GM12892 (cell line): ENCODE data around the gene RARG.

ENCODE experiments used
- DNase-seq: peaks from one replicate; pipeline ENCODE4 v3.0.0; 2011; ENCODE audit not compliant: insufficient read length
- FAIRE-seq: peaks from 2 replicates; lab custom pipeline; 2011; peaks lifted over from hg19 to GRCh38; lab: Jason Lieb, UNC
- POLR2A ChIP-seq: IDR thresholded peaks from 2 replicates; pipeline ENCODE4 v1.6.1; 2011; ENCODE audit warnings: low read depth, low read length, control low read depth
- POLR2AphosphoS5 ChIP-seq: IDR thresholded peaks from 2 replicates; pipeline ENCODE4 v1.6.1; 2011; ENCODE audit warnings: low read depth, low read length, control low read depth
- TAF1 ChIP-seq: IDR thresholded peaks from 2 replicates; pipeline ENCODE4 v1.6.1; 2011; ENCODE audit warnings: low read depth, mild to moderate bottlenecking, control low read depth, low read length, borderline replicate concordance

Gene RARG

GRCh38 chr12:53191885-53192530, 40.0 kb downstream of the RARG start:
- DNase-seq (no peak), FAIRE-seq (no peak)
- TF ChIP-seq POLR2A (0 out of 2 replicates have a peak, but pooled peaks have one; percentile 15), TAF1 (no peak), POLR2AphosphoS5 (no peak)

DNA sequence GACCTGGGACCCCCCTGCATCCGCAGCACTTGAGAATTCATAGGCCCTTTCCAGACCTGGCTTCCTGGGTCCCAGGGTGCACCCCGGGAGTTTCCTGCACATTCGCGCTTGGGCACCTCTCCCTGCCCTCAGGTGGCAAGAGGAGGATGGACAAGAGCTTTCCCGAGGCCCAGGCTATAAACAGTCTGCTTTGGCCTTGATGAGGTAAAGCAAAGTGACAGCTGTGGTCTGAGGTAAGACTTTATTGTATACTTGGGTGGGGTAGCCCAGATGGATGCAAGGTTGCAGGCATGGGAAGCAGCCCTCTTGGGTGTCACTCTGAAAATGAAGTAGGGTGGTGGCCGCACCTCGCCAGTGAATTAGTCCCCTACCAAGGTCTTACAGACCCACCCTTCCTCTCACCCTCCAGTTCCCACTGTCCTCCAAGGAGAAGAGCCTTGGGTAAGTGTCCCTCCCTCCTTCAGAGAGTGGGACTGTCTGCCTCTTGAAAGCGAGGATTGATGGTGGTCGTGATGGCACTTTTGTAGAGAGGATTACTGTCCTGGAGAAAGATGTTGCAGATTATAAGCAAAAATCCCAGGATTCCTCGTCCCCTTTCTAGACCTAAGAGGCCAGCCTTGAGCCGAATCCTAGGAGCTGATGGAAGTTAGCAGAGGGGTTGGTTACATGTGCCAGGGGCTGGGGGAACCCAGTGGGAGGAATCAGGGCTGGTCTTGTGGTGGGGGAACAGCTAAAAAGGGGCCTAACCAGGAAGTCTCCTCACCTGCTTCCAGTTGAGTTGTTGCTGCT, 40.7 kb downstream of the RARG start:
- FAIRE-seq = no peak
- no peak for DNase-seq
- TF ChIP-seq TAF1 (no peak), POLR2A (peak; percentile 11; the same call in 1 of the 2 replicates), POLR2AphosphoS5 (peak; percentile 46; the same call in 1 of the 2 replicates)

GRCh38 chr12:53190108-53190729, 41.8 kb downstream of the RARG start:
- DNase-seq = peak; percentile 48
- TF ChIP-seq POLR2A = peak; percentile 64
- TF ChIP-seq POLR2AphosphoS5 = peak; percentile 74; the same call in 1 of the 2 replicates
- TF ChIP-seq TAF1 = no peak
- no peak for FAIRE-seq

DNA sequence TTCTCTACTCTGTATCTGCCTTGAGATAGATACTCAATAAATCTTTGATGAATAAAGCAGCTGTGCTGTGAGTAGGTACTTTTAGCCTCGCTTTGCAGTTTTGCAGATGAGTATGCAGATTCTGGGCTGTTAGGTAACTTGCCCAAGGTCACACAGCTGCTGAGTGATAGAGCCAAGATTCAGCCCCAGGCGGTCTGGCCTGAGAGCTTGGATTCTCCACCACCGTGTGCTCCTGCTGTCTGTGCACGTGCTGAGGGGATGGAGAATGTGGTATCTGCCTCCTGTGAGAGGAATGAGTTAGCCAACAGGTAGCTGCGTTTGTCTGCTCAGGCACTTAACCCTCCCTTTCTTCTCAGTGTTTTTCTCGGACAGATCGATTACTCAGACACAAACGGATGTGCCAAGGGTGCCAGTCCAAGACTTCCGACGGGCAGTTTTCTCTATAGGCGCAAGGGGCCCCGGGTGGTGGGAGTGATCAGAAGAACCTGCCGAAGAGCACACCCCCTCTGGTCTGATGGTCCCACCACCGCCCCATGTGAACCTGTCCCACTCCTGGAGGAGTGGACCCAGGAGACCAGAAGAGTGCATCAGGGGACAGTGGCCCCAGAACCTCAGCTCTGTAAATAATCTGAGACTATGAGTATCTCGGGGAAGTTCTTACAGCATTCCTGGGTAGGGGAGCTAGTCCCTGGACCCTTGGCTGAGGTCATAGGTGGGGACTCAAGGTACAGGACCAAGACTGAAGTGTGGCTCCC, 44.7 kb downstream of the RARG start:
- TF ChIP-seq TAF1 (no peak), POLR2AphosphoS5 (peak; percentile 35; the same call in 1 of the 2 replicates), POLR2A (no peak)
- FAIRE-seq = no peak

GRCh38 chr12:53186745-53187144, 45.3 kb downstream of the RARG start:
- TF ChIP-seq TAF1 (no peak), POLR2A (no peak), POLR2AphosphoS5 (no peak)
- DNase-seq (no peak), FAIRE-seq (no peak)

More for the DNA sequence above, 44.7 kb downstream of the RARG start:
- DNase-seq = no peak

DNA sequence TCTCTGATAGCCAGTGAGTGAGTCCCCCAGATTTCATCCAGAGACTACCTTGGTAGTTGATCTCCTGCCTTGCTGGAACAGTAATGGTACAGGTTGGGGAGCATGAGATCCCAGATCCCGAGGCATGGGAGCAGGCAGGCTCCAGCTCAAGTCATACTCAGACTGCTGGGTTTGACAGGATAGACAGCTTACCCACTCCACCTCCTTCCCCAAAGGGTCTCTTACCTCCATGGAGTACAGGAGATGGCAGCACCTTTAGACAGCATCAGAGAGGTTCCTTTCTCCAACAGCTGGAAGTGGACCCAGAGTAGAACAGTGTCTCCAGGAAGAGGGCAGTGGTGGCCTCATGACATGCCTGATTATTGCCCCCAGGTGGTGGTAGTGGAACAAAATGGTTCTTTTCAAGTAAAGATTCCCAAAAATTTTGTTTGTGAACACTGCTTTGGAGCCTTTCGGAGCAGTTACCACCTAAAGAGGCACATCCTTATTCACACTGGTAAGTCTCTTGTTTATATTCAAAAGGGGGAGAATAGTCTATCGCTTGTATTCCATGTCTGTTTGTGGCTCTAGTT, 46.3 kb downstream of the RARG start:
- no peak for DNase-seq
- FAIRE-seq = no peak

DNA sequence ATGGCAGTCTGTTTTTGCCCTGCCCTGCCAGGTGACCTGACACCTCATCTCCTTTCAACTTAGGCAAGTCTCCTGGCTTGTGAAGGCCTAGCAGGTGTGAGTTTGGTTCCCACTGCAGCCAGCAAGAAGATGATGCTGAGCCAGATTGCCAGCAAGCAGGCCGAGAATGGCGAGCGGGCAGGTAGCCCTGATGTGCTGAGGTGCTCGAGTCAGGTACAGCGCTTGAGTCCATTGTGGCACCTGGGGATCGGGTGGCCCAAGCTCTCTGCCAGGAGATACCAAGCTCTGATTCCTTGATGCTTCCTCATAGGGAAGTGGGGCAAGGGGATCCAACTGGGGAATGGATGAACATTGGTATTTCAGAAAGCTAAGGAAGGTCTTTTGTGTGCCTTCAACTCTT, 47.2 kb downstream of the RARG start:
- TF ChIP-seq POLR2AphosphoS5 (0 out of 2 replicates have a peak, but pooled peaks have one; percentile 14), TAF1 (no peak), POLR2A (0 out of 2 replicates have a peak, but pooled peaks have one; percentile 3)
- DNase-seq (no peak), FAIRE-seq (no peak)

More for the DNA sequence above, 46.3 kb downstream of the RARG start:
- TF ChIP-seq POLR2AphosphoS5 (no peak), TAF1 (no peak), POLR2A (no peak)

- FAIRE-seq = no peak
- no peak for DNase-seq
- no peak for TF ChIP-seq POLR2A
- no peak for TF ChIP-seq POLR2AphosphoS5
- TF ChIP-seq TAF1 = no peak
Observed at GRCh38 chr12:53182903-53183302, 49.1 kb downstream of the RARG start.

- no peak for DNase-seq
- no peak for FAIRE-seq
- TF ChIP-seq TAF1 (no peak), POLR2A (no peak), POLR2AphosphoS5 (no peak)
Observed at GRCh38 chr12:53181935-53182334, 50.1 kb downstream of the RARG start.

DNA sequence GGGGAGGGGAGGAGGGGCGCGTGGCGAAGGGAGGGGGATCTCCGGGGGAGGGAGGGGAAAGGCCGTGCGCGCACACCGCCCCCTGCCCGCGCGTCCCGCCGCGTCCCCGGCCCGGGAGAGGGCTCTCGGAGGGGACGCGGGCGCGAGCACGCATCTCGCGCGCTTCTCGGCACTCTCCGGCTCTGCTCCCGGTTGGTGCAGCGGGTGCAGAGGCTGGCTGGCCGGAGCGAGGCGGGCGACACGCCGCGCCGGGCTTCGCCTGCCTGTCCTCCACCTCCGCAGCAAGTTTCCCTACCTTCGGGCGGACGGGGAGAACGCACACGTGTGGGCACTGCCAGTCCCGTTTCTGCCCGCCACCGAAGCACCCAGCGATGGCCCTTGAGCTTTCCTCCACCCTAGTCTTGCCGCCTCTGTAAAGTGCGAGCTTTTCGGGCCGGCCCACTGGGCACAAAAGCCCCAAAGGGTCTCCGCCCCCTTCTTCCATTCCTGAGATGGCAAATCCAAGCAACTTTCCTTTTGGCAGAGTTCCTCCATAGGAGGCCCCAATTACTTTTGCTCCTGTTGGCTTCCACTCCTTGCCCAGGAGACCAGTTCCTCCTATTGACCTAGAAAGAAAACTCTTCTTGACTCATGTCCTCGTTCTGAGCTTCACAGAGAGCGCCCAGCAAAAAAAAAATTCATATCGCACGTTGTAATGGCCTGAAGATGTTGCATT, 50.9 kb downstream of the RARG start:
- FAIRE-seq (no peak), DNase-seq (peak; percentile 92)
- no peak; the same call in 1 of the 2 replicates for TF ChIP-seq POLR2A
